SJSA1 (cell line): ENCODE results near the gene ATP6V0A1. TPM values are rescaled to one million over a fixed set of nuclear protein-coding genes. Genes with fewer than 3 reads are reported as not detected.

Experiments used
- DNase-seq, 2 experiments: peaks; one replicate each; pipeline ENCODE4 v3.0.0-alpha.2; 2015 to 2020; ENCODE audit warnings: low spot score in 2 of 2, low read depth in 1 of 2
- H3K27ac ChIP-seq: fragments of 250-450 bp; sonication (Bioruptor Pico); 2 replicates; pipeline ENCODE4 v1.5.1; 2020; ENCODE audit warnings: mild to moderate bottlenecking, moderate library complexity
- H3K27me3 ChIP-seq: fragments of 250-450 bp; sonication (Bioruptor Pico); replicated peaks from 2 replicates; pipeline ENCODE4 v1.5.1; 2020; ENCODE audit warnings: mild to moderate bottlenecking, moderate library complexity
- H3K36me3 ChIP-seq: fragments of 250-450 bp; sonication (Bioruptor Pico); 2 replicates; pipeline ENCODE4 v1.5.1; 2020; ENCODE audit warnings: mild to moderate bottlenecking
- H3K4me1 ChIP-seq: fragments of 250-450 bp; sonication (Bioruptor Pico); replicated peaks from 2 replicates; pipeline ENCODE4 v1.6.1; 2021; ENCODE audit warnings: mild to moderate bottlenecking
- H3K4me3 ChIP-seq: fragments of 250-450 bp; sonication (Bioruptor Pico); 2 replicates; pipeline ENCODE4 v1.5.1; 2020; ENCODE audit warnings: mild to moderate bottlenecking
- H3K9me3 ChIP-seq: fragments of 250-450 bp; sonication (Bioruptor Pico); replicated peaks from 2 replicates; pipeline ENCODE4 v1.5.1; 2020; ENCODE audit warnings: mild to moderate bottlenecking
- total RNA-seq: library from RNA; depleted of rRNA; stranded (reverse); fragments of >200 nt; shearing (Covaris generic); gene quantifications from 2 replicates; pipeline ENCODE4 v1.2.3, GENCODE V29; 2014; rRNA removed

ATP6V0A1 gene
- total RNA-seq, 1 experiment from 2014 or later: 14.8 TPM

GRCh38 chr17:42564815-42565522, 106.3 kb downstream of the ATP6V0A1 start:
- DNase-seq: no peak
- H3K4me3 ChIP-seq: no peak overlapping the region
- H3K36me3 ChIP-seq: peaks cover 70% of the 10 kb centered on the region
- H3K9me3 ChIP-seq: no peaks in the 10 kb centered on the region
- no peak overlapping the region for H3K27ac ChIP-seq
- no peaks in the 10 kb centered on the region for H3K27me3 ChIP-seq
- peaks cover 35% of the 10 kb centered on the region for H3K4me1 ChIP-seq

GRCh38 chr17:42565523-42566214, 107.0 kb downstream of the ATP6V0A1 start:
- no peaks in the 10 kb centered on the region for H3K27me3 ChIP-seq
- H3K36me3 ChIP-seq: peaks cover 77% of the 10 kb centered on the region
- no peak overlapping the region for H3K4me3 ChIP-seq
- DNase-seq: no peak
- H3K9me3 ChIP-seq: no peaks in the 10 kb centered on the region
- H3K27ac ChIP-seq: no peak overlapping the region
- H3K4me1 ChIP-seq: peaks cover 35% of the 10 kb centered on the region

GRCh38 chr17:42566215-42566882, 107.7 kb downstream of the ATP6V0A1 start:
- DNase-seq: no peak
- H3K9me3 ChIP-seq: no peaks in the 10 kb centered on the region
- peak overlapping the region; percentile 62 for H3K4me3 ChIP-seq
- no peaks in the 10 kb centered on the region for H3K27me3 ChIP-seq
- H3K27ac ChIP-seq: peak overlapping the region; percentile 55
- H3K36me3 ChIP-seq: peaks cover 83% of the 10 kb centered on the region
- peaks cover 31% of the 10 kb centered on the region for H3K4me1 ChIP-seq

GRCh38 chr17:42566883-42567573, 108.3 kb downstream of the ATP6V0A1 start, which contains the start of gene MLX:
Gene MLX (plus strand): TSS chr17:42567100. CDS start chr17:42567125, 25 bp downstream.
- Histone ChIP-seq H3K4me1 (peaks cover 27% of the 10 kb centered on the region), H3K27ac (peak within 1 kb of the TSS; percentile 55), H3K27me3 (no peaks in the 10 kb centered on the region), H3K9me3 (no peaks in the 10 kb centered on the region), H3K4me3 (peak within 1 kb of the TSS; percentile 62), H3K36me3 (peaks cover 90% of the 10 kb centered on the region)
- DNase-seq: peak; percentile 87 to 94

GRCh38 chr17:42568341-42569111, 109.8 kb downstream of the ATP6V0A1 start:
- DNase-seq: no peak
- peaks cover 17% of the 10 kb centered on the region for H3K4me1 ChIP-seq
- no peak overlapping the region for H3K27ac ChIP-seq
- H3K4me3 ChIP-seq: no peak overlapping the region
- H3K36me3 ChIP-seq: peaks cover 97% of the 10 kb centered on the region
- H3K27me3 ChIP-seq: no peaks in the 10 kb centered on the region
- H3K9me3 ChIP-seq: no peaks in the 10 kb centered on the region

- no peaks in the 10 kb centered on the region for H3K27me3 ChIP-seq
- H3K9me3 ChIP-seq: no peaks in the 10 kb centered on the region
- no peak overlapping the region for H3K4me3 ChIP-seq
- peaks cover 94% of the 10 kb centered on the region for H3K36me3 ChIP-seq
- H3K4me1 ChIP-seq: peaks cover 13% of the 10 kb centered on the region
- no peak for DNase-seq
- no peak overlapping the region for H3K27ac ChIP-seq
Measured at GRCh38 chr17:42571435-42572225, 113.0 kb downstream of the ATP6V0A1 start.

Other genes starting within 250 kb of the ATP6V0A1 start
- 22.1 and 36.0 TPM in 2 replicates for gene STAT5B, start 182.5 kb upstream of the ATP6V0A1 start, total RNA-seq
- 4.6 and 4.8 TPM in 2 replicates for gene STAT5A, start 170.4 kb upstream of the ATP6V0A1 start, total RNA-seq
- gene STAT3, start 70.4 kb upstream of the ATP6V0A1 start, total RNA-seq: 41.1 and 65.8 TPM in 2 replicates
- gene CAVIN1, start 35.6 kb upstream of the ATP6V0A1 start, total RNA-seq: 319 and 331 TPM in 2 replicates
- gene NAGLU, start 77.4 kb downstream of the ATP6V0A1 start, total RNA-seq: 16.2 and 26.8 TPM in 2 replicates
- 0.13 and 1.5 TPM in 2 replicates for gene HSD17B1, start 94.0 kb downstream of the ATP6V0A1 start, total RNA-seq
- 10.2 and 15.4 TPM in 2 replicates for gene COASY, start 103.3 kb downstream of the ATP6V0A1 start, total RNA-seq
- 20.1 and 35.0 TPM in 2 replicates for gene MLX, start 108.2 kb downstream of the ATP6V0A1 start, total RNA-seq
- gene PSMC3IP, start 118.9 kb downstream of the ATP6V0A1 start, total RNA-seq: 18.4 and 22.3 TPM in 2 replicates
- gene RETREG3, start 150.5 kb downstream of the ATP6V0A1 start, total RNA-seq: 27.0 and 30.4 TPM in 2 replicates
- 45.5 and 81.4 TPM in 2 replicates for gene TUBG1, start 150.8 kb downstream of the ATP6V0A1 start, total RNA-seq
- 0.92 and 3.5 TPM in 2 replicates for gene TUBG2, start 200.4 kb downstream of the ATP6V0A1 start, total RNA-seq
- gene PLEKHH3, start 218.1 kb downstream of the ATP6V0A1 start, total RNA-seq: 3.8 and 8.8 TPM in 2 replicates
- not detected in 2 replicates for gene CCR10, start 223.0 kb downstream of the ATP6V0A1 start, total RNA-seq
- gene CNTNAP1, start 223.7 kb downstream of the ATP6V0A1 start, total RNA-seq: 0.34 and 1.1 TPM in 2 replicates